Panc1 (cell line): Measurements from ENCODE around the gene NCKAP5.

Source experiments
- CTCF ChIP-seq: fragments of 450-650 bp; IDR thresholded peaks from 2 replicates; pipeline ENCODE4 v1.5.1; 2017; ENCODE audit warnings: mild to moderate bottlenecking
- POLR2AphosphoS5 ChIP-seq: IDR thresholded peaks from 2 replicates; pipeline ENCODE4 v1.6.1; 2012; ENCODE audit warnings: mild to moderate bottlenecking, low read depth, low read length, moderate library complexity
- TF ChIP-seq, protein P1 (sequence below), 2 experiments: IDR thresholded peaks; 2 replicates each; pipeline ENCODE4 v1.6.1; 2011 to 2012; ENCODE audit warnings: low read depth in 2 of 2, control low read depth in 1 of 2, low read length in 1 of 2, mild to moderate bottlenecking in 1 of 2, moderate library complexity in 1 of 2; ENCODE audit not compliant: insufficient read depth in 1 of 2

DNA sequence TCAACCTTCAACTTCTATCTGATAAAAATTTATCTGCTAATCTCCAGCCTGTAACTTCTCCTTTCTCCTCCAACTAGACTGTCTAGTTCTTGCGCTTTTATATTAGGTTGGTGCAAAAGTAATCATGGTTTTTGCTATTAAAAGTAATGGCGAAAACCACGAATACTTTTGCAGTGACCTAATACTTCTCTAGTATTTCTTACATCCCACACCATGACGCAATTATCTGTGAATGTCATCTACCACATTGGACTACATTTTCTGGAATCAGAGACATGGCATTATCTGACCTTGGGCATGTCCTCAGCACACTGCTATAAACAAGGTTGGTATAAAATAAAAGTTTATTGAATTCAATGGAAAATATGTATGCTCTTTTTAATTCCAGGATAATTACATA is 528.1 kb downstream of the NCKAP5 start:
- TF ChIP-seq CTCF, result no peak
- no peak for TF ChIP-seq POLR2AphosphoS5
- TF ChIP-seq, protein P1, sequence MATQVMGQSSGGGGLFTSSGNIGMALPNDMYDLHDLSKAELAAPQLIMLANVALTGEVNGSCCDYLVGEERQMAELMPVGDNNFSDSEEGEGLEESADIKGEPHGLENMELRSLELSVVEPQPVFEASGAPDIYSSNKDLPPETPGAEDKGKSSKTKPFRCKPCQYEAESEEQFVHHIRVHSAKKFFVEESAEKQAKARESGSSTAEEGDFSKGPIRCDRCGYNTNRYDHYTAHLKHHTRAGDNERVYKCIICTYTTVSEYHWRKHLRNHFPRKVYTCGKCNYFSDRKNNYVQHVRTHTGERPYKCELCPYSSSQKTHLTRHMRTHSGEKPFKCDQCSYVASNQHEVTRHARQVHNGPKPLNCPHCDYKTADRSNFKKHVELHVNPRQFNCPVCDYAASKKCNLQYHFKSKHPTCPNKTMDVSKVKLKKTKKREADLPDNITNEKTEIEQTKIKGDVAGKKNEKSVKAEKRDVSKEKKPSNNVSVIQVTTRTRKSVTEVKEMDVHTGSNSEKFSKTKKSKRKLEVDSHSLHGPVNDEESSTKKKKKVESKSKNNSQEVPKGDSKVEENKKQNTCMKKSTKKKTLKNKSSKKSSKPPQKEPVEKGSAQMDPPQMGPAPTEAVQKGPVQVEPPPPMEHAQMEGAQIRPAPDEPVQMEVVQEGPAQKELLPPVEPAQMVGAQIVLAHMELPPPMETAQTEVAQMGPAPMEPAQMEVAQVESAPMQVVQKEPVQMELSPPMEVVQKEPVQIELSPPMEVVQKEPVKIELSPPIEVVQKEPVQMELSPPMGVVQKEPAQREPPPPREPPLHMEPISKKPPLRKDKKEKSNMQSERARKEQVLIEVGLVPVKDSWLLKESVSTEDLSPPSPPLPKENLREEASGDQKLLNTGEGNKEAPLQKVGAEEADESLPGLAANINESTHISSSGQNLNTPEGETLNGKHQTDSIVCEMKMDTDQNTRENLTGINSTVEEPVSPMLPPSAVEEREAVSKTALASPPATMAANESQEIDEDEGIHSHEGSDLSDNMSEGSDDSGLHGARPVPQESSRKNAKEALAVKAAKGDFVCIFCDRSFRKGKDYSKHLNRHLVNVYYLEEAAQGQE (IDR thresholded peaks at IDR 0.05; ENCODE audit: insufficient read depth in 1 of 2, low read depth in 2 of 2, low read length in 1 of 2), result no peak
